ENCODE measurements around the gene MOSPD3. TPM values are rescaled to one million over a fixed set of nuclear protein-coding genes. Genes with fewer than 3 reads are reported as not detected.

The MOSPD3 gene
- total RNA-seq, 1 experiment from 2014 or later: 25.0 TPM

- Histone ChIP-seq H3K36me3 (ENCODE audit: control insufficient read depth, insufficient read depth, low read length) (no peaks in the 10 kb centered on the region; the same call in 1 of the 2 replicates), H3K27me3 (ENCODE audit: control insufficient read depth, insufficient read depth, low read length) (no peaks in the 10 kb centered on the region), H3K4me3 (ENCODE audit: low read depth in 2 of 2, low read length in 2 of 2) (peak overlapping the region; percentile 59 to 62), H3K4me1 (ENCODE audit: control insufficient read depth, insufficient read depth, low read length) (no peaks in the 10 kb centered on the region), H3K9me3 (ENCODE audit: control insufficient read depth, insufficient read depth, low read depth, low read length) (no peaks in the 10 kb centered on the region), H3K27ac (ENCODE audit: low read length) (peak overlapping the region; percentile 76)
- in situ Hi-C loops (cut with HindIII; ENCODE audit: low pct_unique_long_range_greater_than_20kb, low sequenced_read_pairs) (no loop called here), intact Hi-C loops (cut with micrococcal nuclease; ENCODE audit: unreplicated experiment) (loop anchor here (10.0 kb wide), 1 partner anchor 52 kb away; no protein-coding TSS in a partner anchor)
- DNase-seq (ENCODE audit: low read depth, low spot score): no peak
- no TSS peak for BruUV-seq (replicated peaks)
- POLR2A ChIA-PET: interaction anchor here (0.7 kb wide), 1 partner anchor 24 kb away, joined by 13 read pairs; no protein-coding TSS in a partner anchor
- peak; percentile 85 for ATAC-seq
- CTCF ChIA-PET: interaction anchor here (0.6 to 1.2 kb wide), 8 partner anchors 13 to 69 kb away, joined by 3 to 6 read pairs (median 4); partner anchors contain the start of genes FBXO24, LRCH4 and MOSPD3
- TF ChIP-seq, protein P1, sequence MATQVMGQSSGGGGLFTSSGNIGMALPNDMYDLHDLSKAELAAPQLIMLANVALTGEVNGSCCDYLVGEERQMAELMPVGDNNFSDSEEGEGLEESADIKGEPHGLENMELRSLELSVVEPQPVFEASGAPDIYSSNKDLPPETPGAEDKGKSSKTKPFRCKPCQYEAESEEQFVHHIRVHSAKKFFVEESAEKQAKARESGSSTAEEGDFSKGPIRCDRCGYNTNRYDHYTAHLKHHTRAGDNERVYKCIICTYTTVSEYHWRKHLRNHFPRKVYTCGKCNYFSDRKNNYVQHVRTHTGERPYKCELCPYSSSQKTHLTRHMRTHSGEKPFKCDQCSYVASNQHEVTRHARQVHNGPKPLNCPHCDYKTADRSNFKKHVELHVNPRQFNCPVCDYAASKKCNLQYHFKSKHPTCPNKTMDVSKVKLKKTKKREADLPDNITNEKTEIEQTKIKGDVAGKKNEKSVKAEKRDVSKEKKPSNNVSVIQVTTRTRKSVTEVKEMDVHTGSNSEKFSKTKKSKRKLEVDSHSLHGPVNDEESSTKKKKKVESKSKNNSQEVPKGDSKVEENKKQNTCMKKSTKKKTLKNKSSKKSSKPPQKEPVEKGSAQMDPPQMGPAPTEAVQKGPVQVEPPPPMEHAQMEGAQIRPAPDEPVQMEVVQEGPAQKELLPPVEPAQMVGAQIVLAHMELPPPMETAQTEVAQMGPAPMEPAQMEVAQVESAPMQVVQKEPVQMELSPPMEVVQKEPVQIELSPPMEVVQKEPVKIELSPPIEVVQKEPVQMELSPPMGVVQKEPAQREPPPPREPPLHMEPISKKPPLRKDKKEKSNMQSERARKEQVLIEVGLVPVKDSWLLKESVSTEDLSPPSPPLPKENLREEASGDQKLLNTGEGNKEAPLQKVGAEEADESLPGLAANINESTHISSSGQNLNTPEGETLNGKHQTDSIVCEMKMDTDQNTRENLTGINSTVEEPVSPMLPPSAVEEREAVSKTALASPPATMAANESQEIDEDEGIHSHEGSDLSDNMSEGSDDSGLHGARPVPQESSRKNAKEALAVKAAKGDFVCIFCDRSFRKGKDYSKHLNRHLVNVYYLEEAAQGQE (IDR thresholded peaks at IDR 0.05; ENCODE audit: insufficient read depth in 1 of 2, low read depth in 2 of 2, low read length in 1 of 2): peak in 1 of 2 experiments; percentile 59; a peak in 1 of 4 replicates
- TF ChIP-seq TCF7L2 (IDR thresholded peaks at IDR 0.05; ENCODE audit: low read depth, low read length): no peak
- peak; percentile 74 for TF ChIP-seq CTCF (IDR thresholded peaks at IDR 0.05)
Observed at GRCh38 chr7:100632951-100633717, 20.8 kb downstream of the MOSPD3 start.

GRCh38 chr7:100639995-100640516, 27.7 kb downstream of the MOSPD3 start:
- Histone ChIP-seq H3K36me3 (ENCODE audit: control insufficient read depth, insufficient read depth, low read length) (no peaks in the 10 kb centered on the region), H3K27ac (ENCODE audit: low read length) (no peak overlapping the region), H3K4me3 (ENCODE audit: low read depth in 2 of 2, low read length in 2 of 2) (no peak overlapping the region), H3K4me1 (ENCODE audit: control insufficient read depth, insufficient read depth, low read length) (no peaks in the 10 kb centered on the region), H3K9me3 (ENCODE audit: control insufficient read depth, insufficient read depth, low read depth, low read length) (no peaks in the 10 kb centered on the region), H3K27me3 (ENCODE audit: control insufficient read depth, insufficient read depth, low read length) (no peaks in the 10 kb centered on the region)
- ATAC-seq (no peak), DNase-seq (ENCODE audit: low read depth, low spot score) (no peak)
- TF ChIP-seq SIN3A (IDR thresholded peaks at IDR 0.05; ENCODE audit: borderline replicate concordance, insufficient read depth, low read depth, low read length) (no peak), CTCF (IDR thresholded peaks at IDR 0.05) (no peak), POLR2AphosphoS5 (IDR thresholded peaks at IDR 0.05; ENCODE audit: low read depth, low read length) (no peak), TCF7L2 (IDR thresholded peaks at IDR 0.05; ENCODE audit: low read depth, low read length) (no peak)
- TF ChIP-seq, protein P1 (IDR thresholded peaks at IDR 0.05; ENCODE audit: insufficient read depth in 1 of 2, low read depth in 2 of 2, low read length in 1 of 2): no peak
- CTCF ChIA-PET: interaction anchor here (0.7 kb wide), 2 partner anchors 27 to 171 kb away, joined by 3 to 5 read pairs; no protein-coding TSS in a partner anchor
- no TSS peak for BruUV-seq (replicated peaks)
- intact Hi-C loops (cut with micrococcal nuclease; ENCODE audit: unreplicated experiment): loop anchor here (10.0 kb wide), 1 partner anchor 45 kb away; no protein-coding TSS in a partner anchor
- POLR2A ChIA-PET: interaction anchor here (0.5 to 0.6 kb wide), 2 partner anchors 53 to 64 kb away, joined by 3 to 4 read pairs; no protein-coding TSS in a partner anchor
- in situ Hi-C loops (cut with HindIII; ENCODE audit: low pct_unique_long_range_greater_than_20kb, low sequenced_read_pairs): no loop called here
